ENCODE data around the gene CFHR5.
"Not testable (repeated sequence)": the region's sequence is repeated elsewhere in the genome, so short reads cannot be mapped to it uniquely, and the experiment has no call there.

- TF ChIP-seq EP300, POLR2AphosphoS5 (IDR thresholded peaks at IDR 0.05): not testable (repeated sequence)
These were observed 44.5 kb upstream of the CFHR5 start for GRCh38 chr1:196932853-196933252.

Data from suprapubic skin (tissue), 4 donors.